Loucy (cell line): ENCODE results near the gene GPR18.

Experiments
- H2AFZ ChIP-seq: fragments of 200-600 bp; sonication (generic); 2 replicates; pipeline ENCODE4 v1.6.0; 2016; ENCODE audit warnings: antibody characterized with exemption, mild to moderate bottlenecking, low read length, moderate library complexity
- H3F3A ChIP-seq: fragments of 200-600 bp; 2 replicates; pipeline ENCODE4 v1.6.0; 2016; ENCODE audit warnings: antibody characterized with exemption, low read depth, mild to moderate bottlenecking
- H3K27me3 ChIP-seq: fragments of 200-600 bp; sonication (generic); 2 replicates; pipeline ENCODE4 v1.6.1; 2014; ENCODE audit warnings: low read length, mild to moderate bottlenecking; ENCODE audit not compliant: insufficient read depth, poor library complexity, severe bottlenecking
- H3K36me3 ChIP-seq: fragments of 200-600 bp; sonication (generic); 2 replicates; pipeline ENCODE4 v1.6.1; 2016; ENCODE audit warnings: low read length; ENCODE audit not compliant: insufficient read depth
- H3K4me1 ChIP-seq: fragments of 200-600 bp; sonication (generic); 2 replicates; pipeline ENCODE4 v1.5.1; 2014; ENCODE audit warnings: low read length, mild to moderate bottlenecking; ENCODE audit not compliant: insufficient read depth, poor library complexity, severe bottlenecking
- H3K4me2 ChIP-seq: fragments of 200-600 bp; sonication (generic); 2 replicates; pipeline ENCODE4 v1.6.0; 2014; ENCODE audit warnings: antibody characterized with exemption, low read length, low read depth, mild to moderate bottlenecking; ENCODE audit not compliant: poor library complexity, severe bottlenecking
- H3K4me3 ChIP-seq: fragments of 200-600 bp; sonication (generic); 2 replicates; pipeline ENCODE4 v1.5.1; 2014; ENCODE audit warnings: low read length, mild to moderate bottlenecking, mixed read lengths; ENCODE audit not compliant: poor library complexity, severe bottlenecking
- H3K79me2 ChIP-seq: fragments of 200-600 bp; sonication (generic); 2 replicates; pipeline ENCODE4 v1.6.1; 2014; ENCODE audit warnings: low read length; ENCODE audit not compliant: insufficient read depth
- H3K9ac ChIP-seq: fragments of 200-600 bp; sonication (generic); 2 replicates; pipeline ENCODE4 v1.6.0; 2014; ENCODE audit warnings: mild to moderate bottlenecking, low read depth, low read length, moderate library complexity; ENCODE audit not compliant: poor library complexity, severe bottlenecking
- H3K9me2 ChIP-seq: fragments of 200-600 bp; sonication (generic); replicated peaks from 2 replicates; pipeline ENCODE4 v1.6.1; 2016; ENCODE audit warnings: low read depth, low read length, mixed read lengths
- H3K9me3 ChIP-seq: fragments of 200-600 bp; sonication (generic); 2 replicates; pipeline ENCODE4 v1.6.1; 2014; ENCODE audit warnings: mild to moderate bottlenecking, antibody characterized with exemption, low read length, low read depth; ENCODE audit not compliant: insufficient read depth
- H4K20me1 ChIP-seq: fragments of 200-600 bp; sonication (generic); 2 replicates; pipeline ENCODE4 v1.6.0; 2014; ENCODE audit warnings: antibody characterized with exemption, low read length, mild to moderate bottlenecking; ENCODE audit not compliant: insufficient read depth, poor library complexity, severe bottlenecking
- CTCF ChIP-seq: fragments of 200-600 bp; sonication (generic); conservative IDR thresholded peaks from 2 replicates; pipeline ENCODE4 v1.5.1; 2014; ENCODE audit warnings: mild to moderate bottlenecking, antibody characterized with exemption, low read length
- EZH2phosphoT487 ChIP-seq: fragments of 200-600 bp; IDR thresholded peaks from 2 replicates; pipeline ENCODE4 v1.6.1; 2018; ENCODE audit warnings: antibody characterized with exemption, mild to moderate bottlenecking, moderate library complexity, borderline replicate concordance

Gene GPR18

GRCh38 chr13:99206226-99206625 is 52.0 kb downstream of the GPR18 start:
- no peak overlapping the region for H3K4me3 ChIP-seq
- H3K4me2 ChIP-seq, result peak overlapping the region; percentile 97
- H3K9ac ChIP-seq, result peak overlapping the region; percentile 6
- peaks cover 7% of the 10 kb centered on the region; the same call in 1 of the 2 replicates for H3K36me3 ChIP-seq
- no peaks in the 10 kb centered on the region for H3K9me3 ChIP-seq
- no peaks in the 10 kb centered on the region for H3K9me2 ChIP-seq
- H4K20me1 ChIP-seq, result peaks cover 66% of the 10 kb centered on the region
- no peaks in the 10 kb centered on the region for H3F3A ChIP-seq
- H3K27me3 ChIP-seq, result no peaks in the 10 kb centered on the region
- H3K4me1 ChIP-seq, result peaks cover 62% of the 10 kb centered on the region
- H2AFZ ChIP-seq, result no peak overlapping the region
- TF ChIP-seq EZH2phosphoT487 (no peak), CTCF (no peak)
- H3K79me2 ChIP-seq, result peaks cover 99% of the 10 kb centered on the region

- no peaks in the 10 kb centered on the region for H3K9me2 ChIP-seq
- TF ChIP-seq EZH2phosphoT487 (no peak), CTCF (no peak)
- no peaks in the 10 kb centered on the region for H3K27me3 ChIP-seq
- peaks cover 7% of the 10 kb centered on the region; the same call in 1 of the 2 replicates for H3K36me3 ChIP-seq
- no peaks in the 10 kb centered on the region for H3F3A ChIP-seq
- H3K4me2 ChIP-seq, result peak overlapping the region; percentile 97
- peaks cover 68% of the 10 kb centered on the region for H4K20me1 ChIP-seq
- peaks cover 62% of the 10 kb centered on the region for H3K4me1 ChIP-seq
- no peak overlapping the region for H3K4me3 ChIP-seq
- H3K79me2 ChIP-seq, result peaks cover 99% of the 10 kb centered on the region
- no peaks in the 10 kb centered on the region for H3K9me3 ChIP-seq
- no peak overlapping the region for H2AFZ ChIP-seq
- no peak overlapping the region for H3K9ac ChIP-seq
Observed at GRCh38 chr13:99205621-99206220, 52.5 kb downstream of the GPR18 start.
